HFF-Myc (cell line): ENCODE measurements around the gene UQCC3.

Source experiments
- DNase-seq: peaks from one replicate; pipeline ENCODE4 v3.0.0-alpha.2; 2011; ENCODE audit warnings: low read depth; ENCODE audit errors: extremely low read depth
- H3K4me3 ChIP-seq: replicated peaks from 2 replicates; pipeline ENCODE4 v1.5.1; 2011; ENCODE audit warnings: low read depth, mild to moderate bottlenecking, control low read depth, low read length
- CTCF ChIP-seq: IDR thresholded peaks from 2 replicates; pipeline ENCODE4 v1.5.1; 2012; ENCODE audit warnings: mild to moderate bottlenecking, low read depth, low read length, control low read depth; ENCODE audit errors: missing control alignments

Gene UQCC3

GRCh38 chr11:62677156-62677555 is 5.7 kb downstream of the UQCC3 start:
- DNase-seq, result no peak
- TF ChIP-seq CTCF, result no peak
- H3K4me3 ChIP-seq, result peak overlapping the region; percentile 76

- H3K4me3 ChIP-seq, result peak overlapping the region; percentile 76
- no peak for TF ChIP-seq CTCF
- DNase-seq, result no peak
Measured at GRCh38 chr11:62677714-62678113, 6.2 kb downstream of the UQCC3 start.

GRCh38 chr11:62678433-62678769 is 6.9 kb downstream of the UQCC3 start:
- no peak for DNase-seq
- TF ChIP-seq CTCF, result no peak
- H3K4me3 ChIP-seq, result peak overlapping the region; percentile 76

GRCh38 chr11:62678770-62679696 is 7.6 kb downstream of the UQCC3 start, which contains the start of gene UBXN1:
Gene UBXN1 (minus strand): TSS chr11:62679073. CDS start chr11:62678923, 150 bp downstream.
- TF ChIP-seq CTCF, result no peak
- H3K4me3 ChIP-seq, result peak within 1 kb of the TSS; percentile 76
- peak; percentile 72 for DNase-seq

- peak; percentile 62 for TF ChIP-seq CTCF
- DNase-seq, result peak; percentile 76
- no peak overlapping the region for H3K4me3 ChIP-seq
Measured at GRCh38 chr11:62680825-62681240, 9.4 kb downstream of the UQCC3 start.

GRCh38 chr11:62682518-62682917 is 11.0 kb downstream of the UQCC3 start:
- no peak overlapping the region for H3K4me3 ChIP-seq
- no peak for TF ChIP-seq CTCF
- no peak for DNase-seq
